ENCODE measurements around the gene ICE1. TPM values are rescaled to one million over a fixed set of nuclear protein-coding genes. Genes with fewer than 3 reads are reported as not detected.

Gene ICE1
- total and polyA plus RNA-seq, 4 donors: 16.5 to 35.7 (median 28.9) TPM

DNA sequence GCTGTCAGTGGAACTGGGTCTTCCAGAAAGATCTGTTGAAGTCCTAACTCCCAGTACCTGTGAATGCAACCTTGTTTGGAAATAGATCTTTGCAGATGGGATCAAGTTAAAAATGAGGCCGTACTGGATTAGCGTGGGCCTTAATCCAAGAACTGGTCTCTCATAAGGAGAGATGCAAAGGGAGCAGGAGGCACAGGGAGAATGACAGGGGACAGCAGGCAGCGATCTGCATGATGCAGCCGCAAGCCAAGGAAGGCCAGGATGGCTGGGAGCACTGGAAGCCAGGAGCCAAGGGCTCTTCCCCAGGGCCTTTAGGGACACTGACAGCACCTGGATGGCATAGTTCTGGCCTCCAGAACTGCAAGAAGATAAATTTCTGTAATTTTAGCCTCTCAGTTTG lies 114.4 kb downstream of the ICE1 start:
- no peak for DNase-seq (ENCODE audit: low read depth in 4 of 6, low spot score in 6 of 6)
- Histone ChIP-seq H3K36me3 (ENCODE audit: control insufficient read depth, insufficient read depth, low read length) (no peaks in the 10 kb centered on the region), H3K4me3 (ENCODE audit: low read depth, low read length) (no peak overlapping the region), H3K27me3 (ENCODE audit: control insufficient read depth, insufficient read depth, low read length) (no peaks in the 10 kb centered on the region), H3K4me1 (ENCODE audit: control insufficient read depth, insufficient read depth, low read length) (no peaks in the 10 kb centered on the region), H3K9me3 (ENCODE audit: control insufficient read depth, insufficient read depth, low read length) (no peaks in the 10 kb centered on the region), H3K27ac (ENCODE audit: low read depth, low read length) (no peak overlapping the region)
- WGBS (ENCODE audit: insufficient coverage): 97% methylated on average over 4 of the region's 4 CpGs

DNA sequence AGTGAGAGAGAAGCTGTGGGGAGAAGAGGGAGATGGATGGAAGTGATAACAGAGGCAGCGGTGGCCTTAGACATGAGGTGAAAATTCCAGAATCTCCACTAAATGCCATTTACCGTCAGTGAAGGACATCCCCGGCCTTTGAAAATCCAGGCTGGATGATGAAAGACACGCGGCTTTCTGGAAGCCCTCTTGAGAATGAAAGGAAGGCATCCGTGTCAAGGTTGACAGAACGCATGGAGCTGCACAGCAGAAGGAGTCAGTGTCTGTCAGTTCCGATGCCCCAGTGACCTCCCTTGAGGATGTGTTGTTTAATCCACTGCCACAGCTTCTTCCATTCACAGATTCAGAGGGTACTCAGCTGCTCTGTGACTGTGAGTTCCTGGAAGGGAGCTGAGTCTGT lies 114.9 kb downstream of the ICE1 start:
- DNase-seq (ENCODE audit: low read depth in 4 of 6, low spot score in 6 of 6): no peak
- no peaks in the 10 kb centered on the region for H3K9me3 ChIP-seq (ENCODE audit: control insufficient read depth, insufficient read depth, low read length)
- no peaks in the 10 kb centered on the region for H3K4me1 ChIP-seq (ENCODE audit: control insufficient read depth, insufficient read depth, low read length)
- H3K27ac ChIP-seq (ENCODE audit: low read depth, low read length): no peak overlapping the region
- H3K4me3 ChIP-seq (ENCODE audit: low read depth, low read length): no peak overlapping the region
- no peaks in the 10 kb centered on the region for H3K36me3 ChIP-seq (ENCODE audit: control insufficient read depth, insufficient read depth, low read length)
- 82% methylated on average over 5 of the region's 8 CpGs for WGBS (ENCODE audit: insufficient coverage)
- H3K27me3 ChIP-seq (ENCODE audit: control insufficient read depth, insufficient read depth, low read length): no peaks in the 10 kb centered on the region

DNA sequence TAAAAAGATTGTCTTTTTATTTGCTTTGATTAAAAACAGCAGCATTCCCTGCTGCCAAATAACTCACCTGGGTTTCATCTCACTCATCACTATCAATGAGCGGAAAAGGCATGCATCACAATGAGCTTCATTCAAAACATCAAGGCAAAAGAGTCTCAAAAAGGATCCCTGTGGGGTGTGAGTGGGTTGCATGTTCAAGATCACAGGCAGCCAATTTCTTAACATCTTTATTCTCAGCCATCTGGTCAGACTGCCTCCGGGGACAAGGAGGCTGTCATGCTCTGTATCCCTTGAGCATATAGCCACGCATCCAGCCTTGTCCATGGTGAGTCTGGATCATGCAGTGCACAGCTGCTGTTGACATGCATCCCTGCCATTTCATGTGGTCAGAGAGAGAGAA lies 117.1 kb downstream of the ICE1 start:
- peak in 1 of 6 donors; percentile 65 for DNase-seq (ENCODE audit: low read depth in 4 of 6, low spot score in 6 of 6)
- WGBS (ENCODE audit: insufficient coverage): 46% methylated on average over 2 of the region's 3 CpGs

More for the DNA sequence above, 117.1 kb downstream of the ICE1 start:
- Histone ChIP-seq H3K27me3 (ENCODE audit: control insufficient read depth, insufficient read depth, low read length) (no peaks in the 10 kb centered on the region), H3K27ac (ENCODE audit: low read depth, low read length) (no peak overlapping the region), H3K9me3 (ENCODE audit: control insufficient read depth, insufficient read depth, low read length) (no peaks in the 10 kb centered on the region), H3K4me3 (ENCODE audit: low read depth, low read length) (no peak overlapping the region), H3K4me1 (ENCODE audit: control insufficient read depth, insufficient read depth, low read length) (no peaks in the 10 kb centered on the region), H3K36me3 (ENCODE audit: control insufficient read depth, insufficient read depth, low read length) (no peaks in the 10 kb centered on the region)
